ENCODE measurements around the gene PLEKHA7. TPM values are rescaled to one million over a fixed set of nuclear protein-coding genes. Genes with fewer than 3 reads are reported as not detected.

The PLEKHA7 gene
- total RNA-seq, 1 donor from 2014 or later = 77.1 TPM

GRCh38 chr11:16839821-16840220 lies 174.4 kb downstream of the PLEKHA7 start:
- no peaks in the 10 kb centered on the region for H3K27me3 Mint-ChIP-seq
- H3K9me3 Mint-ChIP-seq (ENCODE audit: low read depth) = no peaks in the 10 kb centered on the region
- no peak for DNase-seq (ENCODE audit: low spot score, unreplicated experiment)
- no peak overlapping the region for H3K27ac Mint-ChIP-seq
- TF ChIP-seq CTCF (IDR thresholded peaks at IDR 0.05; ENCODE audit: unreplicated experiment) = no peak
- H3K4me3 Mint-ChIP-seq (ENCODE audit: low read depth) = no peak overlapping the region
- H3K36me3 Mint-ChIP-seq (ENCODE audit: insufficient read depth) = peaks cover 23% of the 10 kb centered on the region
- no peaks in the 10 kb centered on the region for H3K4me1 Mint-ChIP-seq (ENCODE audit: low read depth)

GRCh38 chr11:16834384-16834783 lies 179.8 kb downstream of the PLEKHA7 start:
- H3K27me3 Mint-ChIP-seq = no peaks in the 10 kb centered on the region
- H3K4me3 Mint-ChIP-seq (ENCODE audit: low read depth) = no peak overlapping the region
- H3K9me3 Mint-ChIP-seq (ENCODE audit: low read depth) = no peaks in the 10 kb centered on the region
- no peak for DNase-seq (ENCODE audit: low spot score, unreplicated experiment)
- peak overlapping the region; percentile 56 for H3K27ac Mint-ChIP-seq
- peaks cover 1% of the 10 kb centered on the region for H3K4me1 Mint-ChIP-seq (ENCODE audit: low read depth)
- no peak for TF ChIP-seq CTCF (IDR thresholded peaks at IDR 0.05; ENCODE audit: unreplicated experiment)
- H3K36me3 Mint-ChIP-seq (ENCODE audit: insufficient read depth) = peaks cover 21% of the 10 kb centered on the region

GRCh38 chr11:16833026-16833425 lies 181.2 kb downstream of the PLEKHA7 start:
- Mint-ChIP-seq H3K9me3 (ENCODE audit: low read depth) (no peaks in the 10 kb centered on the region), H3K27me3 (no peaks in the 10 kb centered on the region), H3K4me1 (ENCODE audit: low read depth) (peaks cover 3% of the 10 kb centered on the region), H3K4me3 (ENCODE audit: low read depth) (no peak overlapping the region), H3K36me3 (ENCODE audit: insufficient read depth) (peaks cover 25% of the 10 kb centered on the region), H3K27ac (peak overlapping the region; percentile 60)
- no peak for TF ChIP-seq CTCF (IDR thresholded peaks at IDR 0.05; ENCODE audit: unreplicated experiment)
- no peak for DNase-seq (ENCODE audit: low spot score, unreplicated experiment)

- no peak for DNase-seq (ENCODE audit: low spot score, unreplicated experiment)
- no peak for TF ChIP-seq CTCF (IDR thresholded peaks at IDR 0.05; ENCODE audit: unreplicated experiment)
- H3K36me3 Mint-ChIP-seq (ENCODE audit: insufficient read depth) = peaks cover 23% of the 10 kb centered on the region
- H3K4me1 Mint-ChIP-seq (ENCODE audit: low read depth) = peaks cover 10% of the 10 kb centered on the region
- no peaks in the 10 kb centered on the region for H3K9me3 Mint-ChIP-seq (ENCODE audit: low read depth)
- no peak overlapping the region for H3K27ac Mint-ChIP-seq
- H3K27me3 Mint-ChIP-seq = no peaks in the 10 kb centered on the region
- no peak overlapping the region for H3K4me3 Mint-ChIP-seq (ENCODE audit: low read depth)
Measured at GRCh38 chr11:16832193-16832539, 182.0 kb downstream of the PLEKHA7 start.

- H3K27ac Mint-ChIP-seq = no peak overlapping the region
- H3K36me3 Mint-ChIP-seq (ENCODE audit: insufficient read depth) = peaks cover 26% of the 10 kb centered on the region
- H3K9me3 Mint-ChIP-seq (ENCODE audit: low read depth) = no peaks in the 10 kb centered on the region
- H3K27me3 Mint-ChIP-seq = no peaks in the 10 kb centered on the region
- DNase-seq (ENCODE audit: low spot score, unreplicated experiment) = no peak
- H3K4me1 Mint-ChIP-seq (ENCODE audit: low read depth) = peaks cover 13% of the 10 kb centered on the region
- no peak for TF ChIP-seq CTCF (IDR thresholded peaks at IDR 0.05; ENCODE audit: unreplicated experiment)
- H3K4me3 Mint-ChIP-seq (ENCODE audit: low read depth) = no peak overlapping the region
Measured at GRCh38 chr11:16831316-16832192, 182.7 kb downstream of the PLEKHA7 start.
